GM21381 (cell line): ENCODE results near the gene KASH5.
"Not testable (repeated sequence)": the region's sequence is repeated elsewhere in the genome, so short reads cannot be mapped to it uniquely, and the experiment has no call there.

ENCODE experiments used
- ATAC-seq: cut with Tn5 transposase; IDR thresholded peaks from one replicate; pipeline ENCODE4 v1.9.1; 2021; ENCODE audit warnings: mild to moderate bottlenecking, moderate library complexity; ENCODE audit not compliant: unreplicated experiment

KASH5 gene

GRCh38 chr19:49362048-49362928, 25.8 kb upstream of the KASH5 start, which contains the start of gene TEAD2:
Gene TEAD2 (minus strand): TSS chr19:49362416. CDS start chr19:49360075, 2,341 bp downstream.
- no peak for ATAC-seq

GRCh38 chr19:49362929-49363267, 25.2 kb upstream of the KASH5 start:
- ATAC-seq: no peak

- peak; percentile 62 for ATAC-seq
These were observed 24.6 kb upstream of the KASH5 start, which contains the start of gene DKKL1 for GRCh38 chr19:49363268-49364082. Gene DKKL1 (plus strand): TSS chr19:49363877. CDS start chr19:49363999, 122 bp downstream.

- ATAC-seq: no peak
These were observed 23.8 kb upstream of the KASH5 start for GRCh38 chr19:49364083-49364737.

GRCh38 chr19:49366110-49366509, 21.9 kb upstream of the KASH5 start:
- no peak for ATAC-seq

- ATAC-seq: no peak
These were observed 19.2 kb upstream of the KASH5 start for GRCh38 chr19:49368711-49369358.

GRCh38 chr19:49371184-49371583, 16.9 kb upstream of the KASH5 start:
- no peak for ATAC-seq

GRCh38 chr19:49373174-49373573, 14.9 kb upstream of the KASH5 start:
- ATAC-seq: not testable (repeated sequence)

- no peak for ATAC-seq
These were observed 13.2 kb upstream of the KASH5 start for GRCh38 chr19:49374665-49375434.

- no peak for ATAC-seq
These were observed 9.5 kb upstream of the KASH5 start for GRCh38 chr19:49378512-49378911.

- ATAC-seq: no peak
These were observed 7.7 kb upstream of the KASH5 start for GRCh38 chr19:49380391-49380790.

GRCh38 chr19:49382639-49383038, 5.4 kb upstream of the KASH5 start:
- ATAC-seq: no peak

- no peak for ATAC-seq
These were observed 4.5 kb upstream of the KASH5 start for GRCh38 chr19:49383599-49383998.

GRCh38 chr19:49389406-49389805, 1.4 kb downstream of the KASH5 start:
- no peak for ATAC-seq

GRCh38 chr19:49390131-49390928, 2.3 kb downstream of the KASH5 start:
- ATAC-seq: no peak

GRCh38 chr19:49390929-49391359, 2.9 kb downstream of the KASH5 start:
- no peak for ATAC-seq

- ATAC-seq: no peak
These were observed 3.7 kb downstream of the KASH5 start for GRCh38 chr19:49391581-49392399.

- ATAC-seq: no peak
These were observed 5.8 kb downstream of the KASH5 start for GRCh38 chr19:49393881-49394280.
